HG03175 (cell line): ENCODE data around the gene SETD1A.

Source experiments
- ATAC-seq: cut with Tn5 transposase; IDR thresholded peaks from one replicate; pipeline ENCODE4 v1.9.1; 2021; ENCODE audit warnings: mild to moderate bottlenecking, moderate library complexity; ENCODE audit not compliant: unreplicated experiment

Gene SETD1A

DNA sequence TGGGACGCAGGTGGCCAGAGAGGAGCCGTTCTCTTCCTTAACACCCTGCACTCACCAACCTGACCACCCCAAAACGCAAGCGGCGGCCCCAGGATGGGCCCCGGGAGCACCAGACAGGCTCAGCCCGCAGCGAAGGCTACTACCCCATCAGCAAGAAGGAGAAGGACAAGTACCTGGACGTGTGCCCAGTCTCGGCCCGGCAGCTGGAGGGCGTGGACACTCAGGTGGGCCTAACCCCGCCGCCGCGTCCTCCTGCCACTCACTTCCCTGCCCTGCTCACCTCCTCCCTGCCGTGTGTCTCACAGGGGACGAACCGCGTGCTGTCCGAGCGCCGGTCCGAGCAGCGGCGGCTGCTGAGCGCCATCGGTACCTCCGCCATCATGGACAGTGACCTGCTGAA is 22.9 kb downstream of the SETD1A start:
- ATAC-seq: no peak

DNA sequence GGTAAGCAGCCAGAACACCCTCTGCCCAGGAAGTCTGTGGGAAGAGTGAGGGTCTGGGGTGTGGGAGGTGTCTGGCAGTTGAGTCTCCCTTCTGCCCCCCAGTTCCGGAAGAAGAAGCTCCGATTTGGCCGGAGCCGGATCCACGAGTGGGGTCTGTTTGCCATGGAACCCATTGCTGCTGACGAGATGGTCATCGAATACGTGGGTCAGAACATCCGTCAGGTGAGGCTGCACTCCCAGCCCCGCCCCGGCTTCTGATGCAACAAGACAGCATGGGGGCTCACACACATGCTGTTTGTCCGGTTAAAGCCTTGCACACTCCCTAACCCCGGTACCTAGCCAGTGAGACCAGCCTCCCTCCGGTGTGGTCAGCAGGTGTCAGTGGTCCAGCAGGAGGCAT is 23.4 kb downstream of the SETD1A start:
- no peak for ATAC-seq

DNA sequence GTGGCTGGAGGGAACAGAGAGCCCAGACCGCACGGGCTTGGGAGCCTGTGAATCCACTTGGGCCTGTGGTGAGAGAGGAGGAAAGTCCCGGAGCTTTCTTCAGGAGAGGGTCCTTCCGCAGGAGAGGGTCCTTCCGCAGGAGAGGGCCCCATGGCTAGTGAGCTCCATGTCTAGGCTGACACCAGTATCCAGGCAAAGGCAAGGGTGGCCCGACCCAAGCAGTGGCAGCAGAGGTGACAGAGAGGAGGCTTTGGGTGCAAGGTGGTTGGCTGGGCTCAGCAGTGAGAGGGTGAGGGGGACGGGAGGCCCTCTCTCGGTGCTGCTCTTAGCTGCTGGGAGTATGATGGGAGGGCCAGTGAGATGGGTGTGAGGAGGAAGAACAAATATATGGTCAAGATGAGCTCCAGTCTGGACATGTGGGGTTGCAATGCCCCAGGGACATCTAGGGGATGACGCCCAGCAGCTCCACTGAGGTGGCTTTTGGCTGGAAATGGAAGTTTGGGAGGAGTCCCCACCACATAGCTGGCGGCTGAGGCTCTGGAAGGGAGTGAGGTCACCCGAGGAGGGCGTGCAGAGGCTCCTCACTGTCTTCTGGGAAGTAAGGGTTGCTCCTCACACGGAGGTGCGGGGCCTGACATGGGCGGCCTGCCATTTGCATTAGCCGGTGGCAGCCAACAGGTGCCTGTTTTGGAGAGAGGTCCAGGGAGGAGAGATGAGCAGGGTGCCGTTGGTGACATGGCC is 25.2 kb downstream of the SETD1A start:
- no peak for ATAC-seq

DNA sequence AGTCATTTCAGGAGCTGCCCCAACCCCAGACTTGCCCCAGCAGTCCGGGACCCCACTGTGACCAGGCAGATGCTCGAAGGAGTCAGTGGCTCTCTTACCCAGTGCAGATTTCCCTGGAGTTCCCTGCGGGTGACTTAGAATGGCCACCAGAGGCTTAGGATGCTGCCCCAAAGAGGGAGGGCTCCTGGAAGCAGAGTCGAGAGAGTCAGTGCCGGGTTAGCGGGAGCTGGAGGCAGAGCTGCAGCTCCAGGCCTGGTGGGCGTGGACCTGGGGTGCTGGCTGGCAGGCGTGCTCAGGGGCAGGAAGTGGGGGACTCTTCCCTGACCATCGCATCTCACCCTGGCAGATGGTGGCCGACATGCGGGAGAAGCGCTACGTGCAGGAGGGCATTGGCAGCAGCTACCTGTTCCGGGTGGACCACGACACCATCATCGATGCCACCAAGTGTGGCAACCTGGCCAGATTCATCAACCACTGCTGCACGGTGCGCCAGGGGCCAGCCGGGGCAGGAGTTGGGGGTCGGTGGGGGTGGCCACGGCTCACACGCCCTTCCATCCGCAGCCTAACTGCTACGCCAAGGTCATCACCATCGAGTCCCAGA is 25.8 kb downstream of the SETD1A start:
- ATAC-seq: no peak

DNA sequence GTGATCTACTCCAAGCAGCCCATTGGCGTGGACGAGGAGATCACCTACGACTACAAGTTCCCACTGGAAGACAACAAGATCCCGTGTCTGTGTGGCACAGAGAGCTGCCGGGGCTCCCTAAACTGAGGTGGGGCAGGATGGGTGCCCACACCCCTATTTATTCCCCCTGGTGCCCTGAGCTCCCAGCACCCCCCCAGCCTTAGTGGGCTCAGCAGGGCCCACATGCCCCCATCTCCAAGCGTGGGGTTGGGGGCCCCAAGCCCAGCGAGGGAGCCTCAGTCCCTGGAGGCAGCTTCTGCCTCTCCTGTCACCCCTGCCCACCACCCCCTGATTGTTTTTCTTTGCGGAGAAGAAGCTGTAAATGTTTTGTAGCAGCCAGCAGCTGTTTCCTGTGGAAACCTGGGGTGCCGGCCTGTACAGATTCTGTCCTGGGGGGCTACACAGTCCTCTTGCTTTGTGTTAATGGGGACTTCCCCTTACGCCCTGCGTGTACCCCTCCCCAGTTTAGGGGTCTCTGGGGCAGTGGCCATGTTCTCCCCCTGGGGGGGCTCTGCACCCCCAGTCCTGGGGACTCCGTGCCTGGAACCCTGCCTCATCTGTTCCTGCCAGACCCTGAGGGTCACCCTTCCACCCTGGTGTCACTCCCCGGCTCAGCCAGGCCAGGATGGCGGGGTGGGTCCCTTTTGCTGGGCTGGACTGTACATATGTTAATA is 26.5 kb downstream of the SETD1A start:
- no peak for ATAC-seq

DNA sequence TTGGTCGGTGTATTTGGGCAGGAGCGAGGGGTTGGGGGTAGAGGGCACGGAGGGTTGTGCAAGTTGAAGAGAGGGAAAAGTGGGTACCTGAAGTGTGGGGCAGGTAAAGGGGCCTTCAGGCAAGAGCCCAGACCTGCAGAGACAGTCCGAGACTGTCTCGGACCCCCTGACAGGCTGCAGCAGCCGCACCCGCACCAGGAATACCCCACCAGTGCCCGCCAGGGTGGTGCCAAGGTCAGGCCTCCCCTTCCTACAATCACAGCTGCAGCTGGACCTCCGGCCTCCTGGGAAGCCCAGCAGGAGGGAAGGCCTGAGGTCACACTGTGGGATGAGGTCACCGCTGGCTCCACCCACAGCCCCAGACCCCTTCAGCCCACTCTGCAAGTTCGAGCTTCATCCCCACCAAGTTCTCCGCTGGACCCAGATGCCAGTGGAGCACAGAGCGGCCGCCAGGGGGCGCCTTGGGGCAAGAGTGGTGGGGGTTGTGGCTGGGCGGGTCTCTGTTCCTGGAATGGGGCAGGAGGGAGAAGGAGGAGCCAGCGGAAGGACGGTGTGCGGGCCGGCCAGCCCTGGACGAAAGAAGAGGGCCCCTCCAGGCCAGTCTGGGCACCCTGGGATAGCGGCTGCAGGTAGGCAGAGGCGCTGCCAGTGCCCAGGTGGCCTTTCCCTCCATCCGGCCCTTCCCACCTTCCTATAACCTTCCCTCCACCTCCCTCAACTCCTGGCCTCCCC is 27.3 kb downstream of the SETD1A start, which contains the start of gene HSD3B7:
Gene HSD3B7 (plus strand): TSS at position 539 of the 732 bp plus-strand sequence. CDS start 452 bp downstream, outside the sequence.
- no peak for ATAC-seq

DNA sequence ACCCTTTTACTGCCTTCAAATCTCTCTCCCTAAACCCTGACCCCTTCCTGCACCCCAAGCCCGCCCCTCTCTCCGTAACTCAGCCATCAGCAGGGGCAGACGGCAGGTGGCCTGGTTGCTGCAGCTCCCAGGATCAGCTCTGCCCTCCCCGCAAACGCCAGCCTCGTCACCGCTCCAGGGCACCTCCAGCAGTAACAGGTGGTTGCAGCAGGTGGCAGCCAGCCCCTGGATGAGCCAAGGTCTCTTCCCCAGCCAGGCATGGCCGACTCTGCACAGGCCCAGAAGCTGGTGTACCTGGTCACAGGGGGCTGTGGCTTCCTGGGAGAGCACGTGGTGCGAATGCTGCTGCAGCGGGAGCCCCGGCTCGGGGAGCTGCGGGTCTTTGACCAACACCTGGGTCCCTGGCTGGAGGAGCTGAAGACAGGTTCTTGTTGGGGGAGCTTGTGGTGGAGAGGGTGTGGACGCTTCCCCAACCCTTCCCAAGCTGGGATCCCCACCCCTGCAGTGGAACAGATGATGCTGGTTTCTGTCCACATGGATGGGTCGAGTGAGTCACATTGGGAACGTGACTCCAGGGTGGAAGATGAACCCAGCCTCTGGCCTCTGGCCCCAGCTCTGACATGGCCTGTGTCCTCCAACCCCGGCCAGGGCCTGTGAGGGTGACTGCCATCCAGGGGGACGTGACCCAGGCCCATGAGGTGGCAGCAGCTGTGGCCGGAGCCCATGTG is 28.0 kb downstream of the SETD1A start:
- no peak for ATAC-seq

DNA sequence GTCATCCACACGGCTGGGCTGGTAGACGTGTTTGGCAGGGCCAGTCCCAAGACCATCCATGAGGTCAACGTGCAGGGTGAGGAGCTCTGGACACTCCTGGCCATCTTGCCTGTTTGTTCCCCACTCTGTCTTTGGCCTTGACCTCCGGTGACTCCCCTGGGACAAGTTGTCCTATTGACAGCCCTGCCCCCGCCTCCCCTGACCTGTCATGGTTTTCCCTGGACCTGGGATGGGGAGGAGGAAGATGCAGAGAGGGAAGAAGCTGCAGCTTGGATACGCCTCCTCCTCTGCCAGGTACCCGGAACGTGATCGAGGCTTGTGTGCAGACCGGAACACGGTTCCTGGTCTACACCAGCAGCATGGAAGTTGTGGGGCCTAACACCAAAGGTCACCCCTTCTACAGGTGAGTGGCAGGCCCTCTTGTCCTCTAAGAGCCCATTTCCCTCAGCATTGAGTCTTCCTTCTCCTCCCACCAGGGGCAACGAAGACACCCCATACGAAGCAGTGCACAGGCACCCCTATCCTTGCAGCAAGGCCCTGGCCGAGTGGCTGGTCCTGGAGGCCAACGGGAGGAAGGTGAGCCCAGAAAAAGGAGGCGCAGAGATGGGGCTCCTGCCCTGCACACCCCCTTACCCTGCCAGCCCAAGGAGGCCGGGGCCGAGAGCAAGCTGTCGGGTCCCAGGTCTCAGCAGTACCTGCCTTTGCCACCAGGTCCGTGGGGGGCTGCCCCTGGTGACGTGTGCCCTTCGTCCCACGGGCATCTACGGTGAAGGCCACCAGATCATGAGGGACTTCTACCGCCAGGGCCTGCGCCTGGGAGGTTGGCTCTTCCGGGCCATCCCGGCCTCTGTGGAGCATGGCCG is 28.8 kb downstream of the SETD1A start:
- no peak for ATAC-seq

DNA sequence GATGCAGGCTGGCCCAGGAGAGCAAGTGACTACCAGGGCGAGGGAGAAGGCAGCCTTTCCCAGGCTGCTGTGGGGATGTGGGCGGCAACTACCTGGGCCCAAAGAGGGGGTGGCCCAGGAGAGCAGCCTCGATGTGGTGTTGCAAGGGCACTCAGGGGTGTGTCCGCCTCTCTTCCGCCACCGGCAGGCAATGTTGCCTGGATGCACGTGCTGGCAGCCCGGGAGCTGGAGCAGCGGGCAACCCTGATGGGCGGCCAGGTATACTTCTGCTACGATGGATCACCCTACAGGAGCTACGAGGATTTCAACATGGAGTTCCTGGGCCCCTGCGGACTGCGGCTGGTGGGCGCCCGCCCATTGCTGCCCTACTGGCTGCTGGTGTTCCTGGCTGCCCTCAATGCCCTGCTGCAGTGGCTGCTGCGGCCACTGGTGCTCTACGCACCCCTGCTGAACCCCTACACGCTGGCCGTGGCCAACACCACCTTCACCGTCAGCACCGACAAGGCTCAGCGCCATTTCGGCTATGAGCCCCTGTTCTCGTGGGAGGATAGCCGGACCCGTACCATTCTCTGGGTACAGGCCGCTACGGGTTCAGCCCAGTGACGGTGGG is 30.1 kb downstream of the SETD1A start:
- no peak for ATAC-seq

DNA sequence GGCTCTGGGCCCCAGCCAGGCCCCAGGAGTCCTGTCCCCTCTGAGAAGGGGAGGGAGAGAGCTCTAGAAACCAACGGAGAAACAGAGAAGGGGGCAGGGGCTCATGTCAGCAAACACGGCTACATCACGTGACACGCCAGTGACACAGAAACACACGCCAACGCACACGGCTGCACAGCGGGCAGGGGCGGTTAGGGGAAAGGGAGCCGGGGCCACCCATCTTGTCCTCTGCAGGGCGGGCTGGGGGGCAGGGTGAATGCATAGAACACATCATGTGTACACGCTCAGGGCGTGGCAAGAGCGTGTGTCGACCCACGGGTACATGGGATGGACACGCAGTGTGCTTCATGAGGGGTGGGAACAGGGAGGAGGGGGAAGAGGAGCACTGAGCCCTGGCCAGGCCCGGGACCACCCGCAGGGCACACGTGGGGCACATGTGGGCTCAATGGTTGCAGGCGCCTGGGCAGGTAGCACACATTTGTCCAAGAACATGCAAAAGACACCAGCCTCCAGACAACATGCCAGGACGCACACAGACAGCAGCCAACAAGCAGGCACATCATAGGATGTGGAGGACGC is 32.0 kb downstream of the SETD1A start:
- ATAC-seq: no peak

DNA sequence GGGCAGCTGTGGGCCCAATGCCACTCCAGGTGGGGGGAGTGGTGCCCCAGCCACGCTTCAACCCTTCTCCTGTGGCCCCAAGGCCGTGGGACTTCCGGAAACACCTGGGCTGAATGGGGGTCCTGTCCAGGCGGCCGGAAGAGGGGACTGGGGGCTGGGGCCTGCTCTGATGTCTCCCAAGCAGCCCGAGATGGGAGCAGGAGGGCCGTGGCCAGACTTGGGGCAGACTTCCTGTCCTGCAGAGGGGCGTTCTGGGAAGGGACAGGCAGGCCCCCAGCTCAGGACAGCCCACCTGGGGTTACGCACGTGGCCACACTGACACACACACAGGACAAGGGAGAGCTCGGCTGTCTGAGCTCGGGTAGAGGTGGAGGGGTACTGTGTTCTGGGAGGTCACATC is 32.6 kb downstream of the SETD1A start:
- no peak for ATAC-seq

DNA sequence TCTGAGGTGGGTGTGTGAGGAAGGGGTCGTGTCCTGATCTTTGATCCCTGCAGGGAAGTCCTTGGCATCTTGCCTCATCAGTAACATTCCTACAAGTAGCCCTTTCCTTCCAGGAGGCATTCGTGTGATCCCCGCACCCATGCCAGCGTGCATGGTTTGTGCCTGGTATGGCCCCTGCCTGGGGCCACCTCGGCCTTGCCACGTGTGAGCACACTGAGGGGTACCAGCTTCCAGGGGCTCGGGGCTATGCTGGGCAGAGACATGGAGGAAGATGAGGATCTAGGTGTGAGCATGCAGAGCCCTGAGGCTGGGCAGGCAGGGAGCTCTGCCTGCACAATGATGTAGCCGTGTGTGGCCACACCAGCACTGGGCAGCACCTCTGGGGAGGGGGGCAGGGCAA is 33.5 kb downstream of the SETD1A start:
- no peak for ATAC-seq

DNA sequence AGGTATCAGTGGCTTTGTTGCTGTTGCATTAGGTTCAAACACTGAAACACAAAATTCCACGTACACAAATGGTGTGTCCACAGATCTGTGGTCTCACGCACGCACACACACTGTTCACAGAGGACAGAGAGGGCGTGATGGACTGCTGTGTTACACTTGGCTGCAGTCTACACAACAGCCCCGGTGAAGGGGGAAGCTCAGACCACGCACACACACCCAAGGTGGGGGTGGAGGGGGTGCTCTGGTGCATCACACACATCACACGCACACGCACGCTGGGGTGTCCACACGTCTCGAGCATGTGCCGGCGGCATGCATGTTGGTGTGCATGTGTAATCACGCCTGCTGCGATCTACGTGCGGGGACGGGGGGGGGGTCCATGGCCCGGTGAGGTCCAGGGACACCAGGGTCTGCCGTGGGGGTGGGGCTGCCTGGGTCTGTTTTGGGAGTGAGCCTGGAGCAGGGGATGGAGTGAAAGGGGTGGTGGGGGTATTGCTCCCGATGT is 34.8 kb downstream of the SETD1A start:
- ATAC-seq: no peak

DNA sequence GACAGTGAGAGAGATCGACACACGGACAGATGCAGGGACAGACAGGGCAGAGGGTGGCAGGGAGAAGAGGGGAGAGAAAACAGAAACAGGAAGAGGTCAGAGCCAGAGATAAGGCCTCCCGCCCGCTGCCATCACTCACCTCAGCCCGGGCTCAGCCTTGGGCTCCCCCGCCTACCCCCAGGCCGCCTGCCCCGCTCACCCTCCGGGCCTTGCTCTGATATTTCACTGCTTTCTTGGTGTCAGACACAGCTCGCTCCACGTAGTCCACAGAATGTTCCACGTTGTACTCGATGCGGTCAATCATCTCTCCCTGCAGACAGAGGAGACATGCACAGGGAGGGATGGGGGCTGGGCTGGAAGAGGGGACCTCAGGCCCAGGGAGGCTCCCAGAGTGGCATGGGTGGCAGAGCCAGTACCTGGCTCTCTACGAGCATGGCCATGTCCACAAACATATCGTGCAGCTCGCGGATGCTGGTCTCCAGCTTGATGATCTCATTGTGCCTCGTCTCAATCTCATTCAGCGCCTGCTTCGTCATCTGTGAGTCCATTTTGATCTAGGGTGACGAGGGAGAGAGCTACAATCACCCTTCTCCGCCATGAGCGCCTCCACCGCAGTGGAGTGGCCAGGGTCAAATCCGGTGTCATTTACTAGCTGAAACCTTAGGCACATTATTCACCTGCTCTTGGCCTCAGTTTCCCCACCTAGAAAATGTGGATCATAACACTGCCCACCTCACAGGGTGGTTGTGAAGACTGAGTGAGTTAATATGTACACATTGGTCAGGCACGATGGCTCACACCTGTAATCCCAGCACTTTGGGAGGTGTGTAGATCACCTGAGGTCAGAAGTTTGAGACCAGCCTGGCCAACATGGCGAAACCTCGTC is 35.6 kb downstream of the SETD1A start:
- no peak for ATAC-seq

DNA sequence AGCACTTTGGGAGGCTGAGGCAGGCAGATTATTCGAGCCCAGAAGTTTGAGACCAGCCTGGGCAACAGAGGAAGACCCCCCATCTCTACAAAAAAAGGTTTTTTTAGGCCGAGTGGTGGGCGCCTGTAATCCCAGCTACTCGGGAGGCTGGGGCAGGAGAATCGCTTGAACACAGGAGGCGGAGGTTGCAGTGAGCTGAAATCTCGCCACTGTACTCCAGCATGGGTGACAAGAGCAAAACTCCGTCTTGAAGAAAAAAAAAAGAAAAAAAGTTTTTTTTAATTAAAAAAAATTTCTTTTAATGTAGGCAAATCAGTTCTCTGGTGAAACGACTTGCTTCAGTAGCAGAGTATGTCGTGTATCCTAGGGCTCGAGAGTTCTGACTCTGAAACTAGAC is 38.4 kb downstream of the SETD1A start:
- ATAC-seq: no peak

DNA sequence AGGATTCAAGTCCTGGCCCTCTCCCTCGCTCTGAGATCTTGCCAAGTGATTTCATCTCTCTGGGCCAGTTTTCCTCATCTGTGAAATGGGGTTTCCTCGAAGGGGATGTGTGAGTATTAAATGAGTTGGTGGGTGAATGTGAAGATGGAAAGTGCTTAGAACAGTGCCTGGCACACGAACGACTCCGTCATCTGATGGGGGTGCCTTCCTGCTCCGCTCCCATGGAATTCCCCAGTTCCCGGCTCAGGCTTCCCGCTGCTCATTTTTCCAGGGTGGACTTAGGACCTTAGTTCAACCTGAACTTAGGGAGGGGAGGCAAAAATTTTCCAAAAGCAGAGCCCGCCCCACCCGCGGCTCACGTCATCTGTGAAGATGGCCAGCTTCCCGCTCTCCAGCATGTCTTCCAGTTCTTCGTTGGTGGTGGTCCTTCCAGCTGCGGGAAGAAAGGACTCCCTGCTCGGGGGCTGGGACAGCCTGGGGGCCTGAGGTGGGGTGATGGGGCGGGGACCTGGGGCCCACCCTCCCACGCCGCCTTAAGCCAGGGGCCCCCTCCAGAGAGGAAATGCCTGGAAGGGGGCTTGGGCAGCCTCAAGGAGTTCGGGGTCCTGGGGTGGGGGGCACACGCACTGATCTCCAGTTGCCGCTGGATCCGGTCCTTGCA is 38.9 kb downstream of the SETD1A start:
- no peak for ATAC-seq

DNA sequence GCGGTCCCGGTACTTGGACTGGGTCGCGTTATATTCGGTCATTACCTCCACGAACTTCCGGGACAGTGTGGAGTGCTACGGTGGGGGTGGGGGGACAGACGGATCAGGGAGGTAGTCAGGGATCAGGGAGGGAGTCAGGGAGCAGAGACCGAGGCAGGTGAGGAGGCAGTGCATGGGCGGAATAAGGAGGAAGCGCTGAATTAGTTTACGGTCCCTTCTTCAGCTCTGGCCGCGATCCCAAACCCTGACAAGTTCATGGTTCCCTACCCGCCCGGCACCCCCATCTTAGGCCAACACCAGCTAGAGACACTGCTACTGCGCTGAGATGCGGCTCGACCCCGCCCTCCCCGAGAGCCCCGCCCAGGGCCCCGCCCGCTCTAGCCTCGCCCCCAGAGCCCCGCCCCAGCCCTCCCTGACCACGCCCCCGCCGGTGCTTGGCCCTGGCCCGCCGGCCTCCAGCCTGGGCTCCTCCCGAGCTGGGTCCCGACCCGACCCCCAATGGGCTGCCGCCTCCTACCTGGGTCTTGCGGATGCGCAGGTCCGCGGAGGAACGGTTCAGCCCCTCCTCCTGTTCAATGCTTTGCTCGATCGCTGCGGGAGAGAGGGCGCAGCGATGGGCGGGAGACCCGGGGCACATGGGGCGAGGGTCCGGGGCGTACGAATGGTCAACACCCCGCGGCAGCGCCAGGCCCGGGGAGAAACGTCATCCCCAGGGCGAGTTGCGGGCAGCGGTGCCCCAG is 39.6 kb downstream of the SETD1A start:
- ATAC-seq: peak; percentile 84
